Right lobe of liver (tissue), 4 donors: Measurements from ENCODE around the gene PLIN4.

ENCODE experiments used
- POLR2A ChIP-seq: fragments of 450-650 bp; IDR thresholded peaks from one replicate; pipeline ENCODE4 v1.6.1; 2017; ENCODE audit warnings: antibody characterized with exemption, mild to moderate bottlenecking
- TF ChIP-seq, protein P1 (sequence below), 4 donors: fragments of 200-600 bp in 3 of 4; fragments of 450-650 bp in 1 of 4; IDR thresholded peaks; one replicate each; pipeline versions ENCODE4 v1.5.1 to v1.8.0; 2016 to 2022; ENCODE audit warnings: antibody characterized with exemption in 4 of 4, mild to moderate bottlenecking in 2 of 4
- donor health status: DM: no; HTN: no; CAD: no.
- donor health status: DM: no; HTN: no; CAD: no.
- donor health status: DM: no; HTN: yes; CAD: no.

DNA sequence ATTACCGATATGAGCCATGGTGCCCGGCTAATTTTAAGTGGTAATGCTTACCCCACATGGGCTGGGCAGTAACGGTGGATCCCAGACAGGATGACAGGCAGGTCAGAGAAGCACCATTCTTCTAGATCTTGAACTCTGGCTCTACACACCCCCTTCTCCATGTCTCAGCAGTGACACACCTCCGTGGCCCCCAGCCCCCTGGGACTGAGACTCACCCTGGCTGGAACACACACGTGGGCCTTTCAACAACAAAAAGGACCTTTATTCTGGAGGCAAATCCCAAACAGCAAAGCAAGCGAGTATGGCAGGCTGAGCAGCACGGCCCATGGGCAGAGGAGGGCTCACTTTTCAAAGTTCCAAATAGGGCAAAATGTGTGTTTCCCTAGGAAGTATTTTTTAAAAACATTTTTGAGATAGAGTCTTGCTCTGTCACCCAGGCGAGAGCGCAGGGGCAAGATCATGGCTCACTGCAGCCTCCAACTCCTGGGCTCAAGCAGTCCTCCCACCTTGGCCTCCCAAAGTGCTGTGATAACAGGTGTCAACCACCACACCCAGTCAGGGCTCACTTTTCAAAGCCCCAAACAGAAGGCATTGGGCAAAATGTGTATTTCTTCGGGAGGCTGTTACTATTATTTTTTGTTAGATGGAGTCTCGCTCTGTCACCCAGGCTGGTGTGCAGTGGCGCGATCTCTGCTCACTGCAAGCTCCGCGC is 4.2 kb upstream of the PLIN4 start:
- TF ChIP-seq POLR2A: no peak
- TF ChIP-seq, protein P1, sequence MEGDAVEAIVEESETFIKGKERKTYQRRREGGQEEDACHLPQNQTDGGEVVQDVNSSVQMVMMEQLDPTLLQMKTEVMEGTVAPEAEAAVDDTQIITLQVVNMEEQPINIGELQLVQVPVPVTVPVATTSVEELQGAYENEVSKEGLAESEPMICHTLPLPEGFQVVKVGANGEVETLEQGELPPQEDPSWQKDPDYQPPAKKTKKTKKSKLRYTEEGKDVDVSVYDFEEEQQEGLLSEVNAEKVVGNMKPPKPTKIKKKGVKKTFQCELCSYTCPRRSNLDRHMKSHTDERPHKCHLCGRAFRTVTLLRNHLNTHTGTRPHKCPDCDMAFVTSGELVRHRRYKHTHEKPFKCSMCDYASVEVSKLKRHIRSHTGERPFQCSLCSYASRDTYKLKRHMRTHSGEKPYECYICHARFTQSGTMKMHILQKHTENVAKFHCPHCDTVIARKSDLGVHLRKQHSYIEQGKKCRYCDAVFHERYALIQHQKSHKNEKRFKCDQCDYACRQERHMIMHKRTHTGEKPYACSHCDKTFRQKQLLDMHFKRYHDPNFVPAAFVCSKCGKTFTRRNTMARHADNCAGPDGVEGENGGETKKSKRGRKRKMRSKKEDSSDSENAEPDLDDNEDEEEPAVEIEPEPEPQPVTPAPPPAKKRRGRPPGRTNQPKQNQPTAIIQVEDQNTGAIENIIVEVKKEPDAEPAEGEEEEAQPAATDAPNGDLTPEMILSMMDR (IDR thresholded peaks at IDR 0.05): no peak
